GM18498 (cell line): ENCODE data around the gene DEXI.

Experiments
- ATAC-seq: cut with Tn5 transposase; IDR thresholded peaks from one replicate; pipeline ENCODE4 v1.9.1; 2021; ENCODE audit warnings: mild to moderate bottlenecking, moderate library complexity; ENCODE audit not compliant: unreplicated experiment

DEXI gene

GRCh38 chr16:10942352-10943063 lies at the start of gene DEXI:
Gene DEXI (minus strand): TSS chr16:10942468. CDS start chr16:10942005, 463 bp downstream.
- ATAC-seq, result peak; percentile 76

DNA sequence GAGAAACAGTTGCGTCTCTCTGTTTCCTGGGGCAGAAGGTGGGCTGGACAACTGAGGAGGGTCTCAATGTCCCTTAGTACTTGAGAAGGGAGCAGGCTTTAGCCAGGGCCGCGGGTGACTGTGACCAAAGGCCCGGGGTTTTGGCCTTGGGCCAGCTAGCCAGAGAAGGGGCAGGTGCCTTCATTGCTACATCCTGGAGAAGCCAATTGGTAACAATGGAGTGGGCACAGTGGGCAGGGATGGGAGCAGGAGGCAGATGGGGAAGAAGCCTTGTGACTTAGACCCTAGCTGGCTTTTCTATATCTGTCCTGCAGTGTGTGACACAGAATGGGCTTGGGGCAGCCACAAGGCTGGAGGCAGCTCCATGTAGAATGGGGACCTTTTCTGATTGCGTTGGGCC lies 48.1 kb upstream of the DEXI start:
- no peak for ATAC-seq

DNA sequence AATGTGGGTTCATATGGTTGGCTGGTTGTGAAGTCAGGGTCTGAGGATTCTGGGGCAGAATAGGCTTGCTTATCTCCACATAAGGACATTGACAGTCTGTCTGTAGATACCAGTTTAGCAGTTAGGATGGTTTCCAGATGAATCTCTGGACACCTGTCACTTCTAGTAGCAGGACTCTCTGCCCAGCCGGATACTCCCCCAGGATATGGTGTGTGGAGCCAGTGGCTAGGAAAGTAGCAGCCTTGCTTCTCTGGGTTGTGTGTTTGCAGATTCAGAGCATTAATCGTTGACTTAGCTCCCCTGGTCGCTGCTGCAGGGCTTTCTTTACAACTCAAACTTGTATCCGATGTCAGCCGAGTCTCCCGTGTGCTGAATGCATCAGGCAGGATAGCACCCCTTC lies 47.3 kb upstream of the DEXI start:
- ATAC-seq, result no peak

GRCh38 chr16:10988879-10989278 lies 46.6 kb upstream of the DEXI start:
- no peak for ATAC-seq

GRCh38 chr16:10988164-10988803 lies 46.0 kb upstream of the DEXI start:
- ATAC-seq, result peak; percentile 67

- no peak for ATAC-seq
These were observed 45.3 kb upstream of the DEXI start for GRCh38 chr16:10987361-10988163.

DNA sequence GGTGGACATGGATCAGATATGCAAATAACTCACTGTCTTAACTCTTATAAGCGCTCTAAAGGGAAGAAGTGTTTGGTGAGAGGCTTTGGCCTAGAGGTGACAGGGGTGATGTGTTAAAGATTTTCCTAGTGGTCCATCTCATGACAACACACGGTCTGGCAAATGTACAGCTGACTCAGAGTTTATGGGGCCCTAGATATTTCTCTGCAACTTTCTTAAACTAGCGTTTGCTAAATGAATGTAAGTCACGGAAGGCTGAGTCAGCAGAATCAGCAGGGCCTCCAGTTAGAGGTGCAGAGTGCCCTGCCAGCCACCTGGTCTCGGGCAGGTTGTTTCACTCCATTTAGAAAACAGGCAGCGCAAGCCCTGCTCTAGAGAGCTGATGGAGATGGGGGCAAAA lies 42.2 kb upstream of the DEXI start:
- no peak for ATAC-seq

- ATAC-seq, result peak; percentile 18
These were observed 40.9 kb upstream of the DEXI start for GRCh38 chr16:10983159-10983558.

- ATAC-seq, result peak; percentile 36
These were observed 40.3 kb upstream of the DEXI start for GRCh38 chr16:10982465-10983150.

GRCh38 chr16:10981697-10982216 lies 39.5 kb upstream of the DEXI start:
- ATAC-seq, result peak; percentile 77

- ATAC-seq, result no peak
These were observed 38.5 kb upstream of the DEXI start for GRCh38 chr16:10980813-10981212.

DNA sequence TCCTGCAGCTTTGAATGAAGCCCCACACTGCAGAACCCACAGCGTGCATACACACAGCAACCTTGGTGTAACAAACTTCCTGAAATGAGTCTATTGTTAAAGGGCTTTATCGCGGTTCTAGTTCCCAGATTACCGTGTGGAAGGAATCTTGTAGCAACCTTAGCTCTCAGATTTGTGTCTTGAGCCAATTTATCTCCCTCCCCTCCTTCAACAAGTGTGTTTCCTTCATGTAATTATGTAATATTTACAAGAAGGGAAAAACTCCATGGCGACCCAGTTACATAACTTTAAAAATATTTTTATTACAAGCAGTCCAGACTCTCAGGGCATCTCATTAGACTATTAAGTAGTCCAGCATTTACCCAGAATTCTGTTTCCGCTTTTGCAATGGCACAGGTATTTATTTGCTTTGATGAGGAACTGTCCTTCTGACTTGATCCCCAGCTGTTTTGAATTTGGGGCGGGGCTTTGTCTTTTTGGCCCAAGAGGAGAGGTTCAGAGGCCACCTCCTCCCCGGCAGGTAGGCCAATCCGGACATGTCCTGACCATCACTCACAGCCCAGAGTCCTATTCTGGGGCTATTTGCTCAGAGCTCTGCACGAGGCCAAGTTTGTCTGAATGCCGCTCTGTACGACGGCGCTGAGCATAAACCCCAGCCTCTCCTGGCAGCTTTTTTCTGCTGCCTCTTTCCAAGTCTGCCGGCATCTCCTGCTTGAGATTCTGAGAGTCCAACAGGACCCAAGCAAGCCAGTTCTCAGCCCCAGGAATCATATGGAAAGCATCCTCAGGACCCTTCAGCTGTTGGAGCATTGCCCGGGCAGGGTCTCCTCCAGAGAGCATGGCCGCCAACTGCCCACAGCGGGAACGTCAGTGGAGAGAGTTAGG lies 37.7 kb upstream of the DEXI start:
- no peak for ATAC-seq

GRCh38 chr16:10978871-10979446 lies 36.7 kb upstream of the DEXI start:
- no peak for ATAC-seq

DNA sequence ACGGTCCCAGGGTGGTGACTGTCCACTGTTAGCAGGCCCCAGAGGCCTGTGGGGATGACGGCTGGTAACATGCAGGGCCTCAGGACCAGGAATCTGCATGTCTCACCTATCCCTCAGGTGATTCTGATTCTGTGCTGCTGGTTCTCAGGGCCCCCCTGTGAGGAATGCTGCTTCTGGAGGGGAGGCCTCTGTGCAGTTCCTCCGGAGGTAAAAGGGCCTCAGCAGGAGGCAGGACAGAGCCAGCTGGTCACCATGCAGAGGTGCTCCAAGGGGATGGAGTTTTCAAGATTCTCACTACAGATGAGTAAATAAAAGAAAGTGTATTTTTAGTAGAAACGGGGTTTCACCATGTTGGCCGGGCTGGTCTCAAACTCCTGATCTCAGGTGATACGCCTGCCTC lies 35.9 kb upstream of the DEXI start:
- ATAC-seq, result no peak

DNA sequence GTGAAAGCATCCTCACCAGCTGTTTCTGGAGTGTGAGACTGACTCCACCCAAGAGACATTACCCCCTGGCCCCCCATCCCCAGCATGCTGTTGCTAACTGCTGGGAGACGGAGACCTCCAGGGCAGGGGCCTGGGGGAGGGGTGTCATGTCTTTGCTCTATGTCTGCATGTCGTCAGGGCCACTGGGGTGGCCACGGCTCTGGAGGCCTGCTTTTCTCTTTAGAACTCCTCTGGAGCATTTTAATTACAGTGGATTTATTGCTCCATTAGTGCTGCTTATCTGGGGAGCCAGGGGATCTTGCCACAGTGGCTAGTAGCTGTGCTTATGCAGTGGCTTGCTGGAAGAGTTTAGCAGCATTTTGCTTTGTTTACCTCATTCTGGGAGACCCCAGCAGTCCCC lies 34.4 kb upstream of the DEXI start:
- no peak for ATAC-seq

DNA sequence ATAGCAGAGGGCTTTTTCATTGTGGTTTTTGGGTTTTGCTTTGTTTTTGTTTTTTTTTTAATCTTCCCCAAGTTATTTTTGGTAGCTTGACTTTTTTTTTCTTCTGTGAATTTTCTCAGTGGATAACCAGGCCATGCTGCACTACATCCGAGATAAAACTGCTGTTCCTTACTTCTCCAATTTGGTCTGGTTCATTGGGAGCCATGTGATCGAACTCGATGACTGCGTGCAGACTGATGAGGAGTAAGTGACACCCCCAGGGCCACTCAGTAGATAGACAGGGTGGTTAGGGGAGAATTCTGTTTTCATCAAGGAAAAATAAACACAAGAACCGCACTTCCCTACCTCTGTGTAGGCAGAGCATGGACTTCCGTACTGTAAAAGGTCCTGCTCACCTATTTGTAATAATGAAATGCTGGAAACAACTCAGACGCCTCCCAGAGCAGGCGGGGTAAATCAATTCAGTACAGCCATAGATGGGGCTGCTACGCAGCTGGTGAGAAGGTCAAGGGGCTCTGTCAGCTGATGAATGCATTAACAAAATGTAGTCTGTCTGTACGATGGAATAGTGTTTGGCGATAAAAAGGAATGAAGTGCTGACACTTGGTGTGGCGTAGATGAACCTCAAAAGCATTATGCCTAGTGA lies 30.7 kb upstream of the DEXI start:
- ATAC-seq, result no peak

GRCh38 chr16:10972108-10972818 lies 30.0 kb upstream of the DEXI start:
- ATAC-seq, result no peak

DNA sequence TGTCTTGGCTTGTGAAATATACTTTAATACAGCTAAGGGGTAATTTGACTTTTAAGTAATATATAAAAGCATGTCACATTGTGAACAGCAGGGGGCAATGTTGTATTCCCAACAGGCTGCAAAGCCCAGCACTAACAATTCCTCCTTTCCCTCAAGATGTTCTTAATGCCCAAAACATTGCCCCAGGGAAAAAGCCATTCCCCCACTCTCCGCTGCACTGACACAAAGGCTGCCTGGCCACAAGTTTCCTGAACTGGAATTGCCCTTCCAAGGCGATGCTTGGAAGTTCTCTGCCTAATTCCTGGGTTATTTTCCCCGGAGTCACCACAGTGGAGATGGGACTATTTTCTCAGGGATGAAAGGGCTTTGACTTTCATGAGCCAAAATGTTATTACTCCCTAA lies 29.3 kb upstream of the DEXI start:
- no peak for ATAC-seq

- no peak for ATAC-seq
These were observed 27.8 kb upstream of the DEXI start for GRCh38 chr16:10970065-10970464.
